H9 (cell line): ENCODE measurements around the gene ZFP91. TPM values are rescaled to one million over a fixed set of nuclear protein-coding genes. Genes with fewer than 3 reads are reported as not detected.

Experiments
- DNase-seq: peaks from one replicate; pipeline ENCODE4 v3.0.0-alpha.2; 2017
- H2AFZ ChIP-seq: one replicate; pipeline ENCODE4 v1.6.1; 2013; ENCODE audit warnings: mild to moderate bottlenecking, low read length, control low read depth, moderate library complexity
- H2AK5ac ChIP-seq: 2 replicates; pipeline ENCODE4 v1.6.1; 2013; ENCODE audit warnings: low read length, control low read depth, mixed read lengths; ENCODE audit not compliant: insufficient read length
- H2BK120ac ChIP-seq: one replicate; pipeline ENCODE4 v1.6.1; 2013; ENCODE audit warnings: low read depth, mild to moderate bottlenecking, low read length, control low read depth, inconsistent platforms; ENCODE audit not compliant: poor library complexity, severe bottlenecking
- H2BK12ac ChIP-seq: 2 replicates; pipeline ENCODE4 v1.6.1; 2013; ENCODE audit warnings: low read length, control low read depth, mixed read lengths, low read depth; ENCODE audit not compliant: insufficient read length
- H2BK15ac ChIP-seq: 2 replicates; pipeline ENCODE4 v1.6.1; 2013; ENCODE audit warnings: low read depth, low read length, control low read depth
- H2BK20ac ChIP-seq: one replicate; pipeline ENCODE4 v1.6.1; 2013; ENCODE audit warnings: low read depth, mild to moderate bottlenecking, low read length, control low read depth, inconsistent platforms; ENCODE audit not compliant: poor library complexity, severe bottlenecking
- H2BK5ac ChIP-seq: 2 replicates; pipeline ENCODE4 v1.6.1; 2013; ENCODE audit warnings: low read length, control low read depth, mixed read lengths; ENCODE audit not compliant: insufficient read length
- H3K14ac ChIP-seq: 2 replicates; pipeline ENCODE4 v1.6.1; 2013; ENCODE audit warnings: low read length, control low read depth; ENCODE audit not compliant: insufficient read depth
- H3K18ac ChIP-seq: 2 replicates; pipeline ENCODE4 v1.6.1; 2013; ENCODE audit warnings: low read depth, mild to moderate bottlenecking, mixed read lengths, low read length, control low read depth; ENCODE audit not compliant: insufficient read length
- H3K23ac ChIP-seq: 2 replicates; pipeline ENCODE4 v1.6.1; 2013; ENCODE audit warnings: low read length, control low read depth, mixed read lengths, low read depth; ENCODE audit not compliant: insufficient read length
- H3K23me2 ChIP-seq: 2 replicates; pipeline ENCODE4 v1.6.1; 2013; ENCODE audit warnings: low read depth, mild to moderate bottlenecking, mixed read lengths, low read length, control low read depth; ENCODE audit not compliant: insufficient read length, poor library complexity, severe bottlenecking
- H3K27ac ChIP-seq: 2 replicates; pipeline ENCODE4 v1.5.1; 2013; ENCODE audit warnings: low read length, control low read depth, mixed read lengths, low read depth; ENCODE audit not compliant: insufficient read length
- H3K27me3 ChIP-seq: 2 replicates; pipeline ENCODE4 v1.6.1; 2013; ENCODE audit warnings: low read length, control low read depth, inconsistent platforms; ENCODE audit not compliant: insufficient read depth
- H3K4ac ChIP-seq: 2 replicates; pipeline ENCODE4 v1.6.1; 2013; ENCODE audit warnings: low read depth, mild to moderate bottlenecking, control low read depth, inconsistent platforms, low read length, moderate library complexity
- H3K4me1 ChIP-seq: 2 replicates; pipeline ENCODE4 v1.6.1; 2013; ENCODE audit warnings: low read length, control low read depth, inconsistent platforms; ENCODE audit not compliant: insufficient read depth
- H3K4me2 ChIP-seq: 2 replicates; pipeline ENCODE4 v1.6.1; 2013; ENCODE audit warnings: low read length, control low read depth, mixed read lengths; ENCODE audit not compliant: insufficient read length, insufficient read depth
- H3K56ac ChIP-seq: 2 replicates; pipeline ENCODE4 v1.6.1; 2013; ENCODE audit warnings: low read depth, mild to moderate bottlenecking, mixed read lengths, low read length, control low read depth; ENCODE audit not compliant: insufficient read length
- H3K79me1 ChIP-seq: 2 replicates; pipeline ENCODE4 v1.6.1; 2013; ENCODE audit warnings: low read depth, mild to moderate bottlenecking, moderate library complexity, low read length, control low read depth, inconsistent platforms; ENCODE audit not compliant: insufficient read depth, poor library complexity, severe bottlenecking
- H3K79me2 ChIP-seq: 2 replicates; pipeline ENCODE4 v1.6.1; 2013; ENCODE audit warnings: low read length, control low read depth, inconsistent platforms; ENCODE audit not compliant: insufficient read depth
- H3K9ac ChIP-seq: 2 replicates; pipeline ENCODE4 v1.6.1; 2013; ENCODE audit warnings: low read length, control low read depth, mixed read lengths; ENCODE audit not compliant: insufficient read length; ENCODE audit errors: extremely low read depth
- H3K9me3 ChIP-seq: one replicate; pipeline ENCODE4 v1.6.1; 2013; ENCODE audit warnings: low read depth, low read length, inconsistent platforms; ENCODE audit not compliant: control insufficient read depth
- H3T11ph ChIP-seq: one replicate; pipeline ENCODE4 v1.6.1; 2013; ENCODE audit warnings: mild to moderate bottlenecking, low read length, control low read depth, inconsistent platforms
- H4K20me1 ChIP-seq: one replicate; pipeline ENCODE4 v1.6.1; 2013; ENCODE audit not compliant: control insufficient read depth, insufficient read length, insufficient read depth
- H4K5ac ChIP-seq: 2 replicates; pipeline ENCODE4 v1.6.1; 2013; ENCODE audit warnings: low read depth, mild to moderate bottlenecking, mixed read lengths, low read length, control low read depth; ENCODE audit not compliant: insufficient read length
- H4K8ac ChIP-seq: replicated peaks from 2 replicates; pipeline ENCODE4 v1.6.1; 2013; ENCODE audit warnings: low read length, control low read depth, mixed read lengths, low read depth; ENCODE audit not compliant: insufficient read length
- H4K91ac ChIP-seq: 2 replicates; pipeline ENCODE4 v1.6.1; 2013; ENCODE audit warnings: low read depth, mild to moderate bottlenecking, moderate library complexity, mixed read lengths, low read length, control low read depth; ENCODE audit not compliant: insufficient read length
- H3K27ac Mint-ChIP-seq, 3 experiments: 2 replicates in 2 of 3; 3 replicates in 1 of 3; pipeline ENCODE4 v1.8.0; 2020 to 2021; ENCODE audit warnings: mixed read lengths in 3 of 3, mild to moderate bottlenecking in 1 of 3, moderate library complexity in 1 of 3
- H3K27me3 Mint-ChIP-seq: 2 replicates; pipeline ENCODE4 v1.8.0; 2021; ENCODE audit warnings: low read depth, mild to moderate bottlenecking, moderate library complexity, mixed read lengths
- H3K36me3 Mint-ChIP-seq, 3 experiments: 2 replicates in 2 of 3; 3 replicates in 1 of 3; pipeline ENCODE4 v1.8.0; 2020 to 2021; ENCODE audit warnings: low read depth in 3 of 3, mixed read lengths in 3 of 3; ENCODE audit not compliant: insufficient read depth in 1 of 3
- H3K4me1 Mint-ChIP-seq, 2 experiments: 2 replicates each; pipeline ENCODE4 v1.8.0; 2020; ENCODE audit warnings: mixed read lengths in 2 of 2
- H3K4me3 Mint-ChIP-seq, 2 experiments: 2 replicates in 1 of 2; 3 replicates in 1 of 2; pipeline ENCODE4 v1.8.0; 2020 to 2021; ENCODE audit warnings: mild to moderate bottlenecking in 2 of 2, mixed read lengths in 2 of 2, moderate library complexity in 1 of 2
- H3K9me3 Mint-ChIP-seq, 2 experiments: 2 replicates in 1 of 2; 3 replicates in 1 of 2; pipeline ENCODE4 v1.8.0; 2020; ENCODE audit warnings: mild to moderate bottlenecking in 2 of 2, mixed read lengths in 2 of 2, moderate library complexity in 1 of 2
- CTCF ChIP-seq: fragments of 200-600 bp; sonication (generic); conservative IDR thresholded peaks from 3 replicates; pipeline ENCODE4 v1.8.0; 2021; ENCODE audit warnings: antibody characterized with exemption, mild to moderate bottlenecking
- WGBS: extraction: QIAGEN DNeasy Blood & Tissue Kit; methylation state at CpG from one replicate; pipeline ENCODE4 v1.1.7; 2013; ENCODE audit warnings: missing lambda C conversion rate, low lambda C conversion rate, mixed read lengths; ENCODE audit not compliant: insufficient read length; ENCODE audit errors: extremely low coverage; 5-methylcytosine and 5-hydroxymethylcytosine counted together
- total RNA-seq: library from RNA; stranded (reverse); gene quantifications from 2 replicates; pipeline ENCODE4 v1.2.1, GENCODE V29; 2021

ZFP91 gene
- total RNA-seq, 1 experiment from 2014 or later = 32.9 TPM

- no peaks in the 10 kb centered on the region for H3K36me3 Mint-ChIP-seq
- H3K23ac ChIP-seq = no peak overlapping the region
- H3K18ac ChIP-seq = no peak overlapping the region
- no peak overlapping the region for H3K14ac ChIP-seq
- H3K4me1 ChIP-seq = no peaks in the 10 kb centered on the region
- H3K56ac ChIP-seq = no peak overlapping the region
- no peak overlapping the region for H2BK12ac ChIP-seq
- no peak overlapping the region for H3K4me2 ChIP-seq
- no peak for DNase-seq
- no peak overlapping the region for H3K27ac Mint-ChIP-seq
- no peak overlapping the region for H2BK5ac ChIP-seq
- no peak overlapping the region for H4K8ac ChIP-seq
- no peaks in the 10 kb centered on the region for H3K23me2 ChIP-seq
- H3K9me3 ChIP-seq = no peaks in the 10 kb centered on the region
- peaks cover 4% of the 10 kb centered on the region for H3K27me3 Mint-ChIP-seq
- no CpG with 5 or more reads among the region's 2 CpGs for WGBS
- H3K27ac ChIP-seq = no peak overlapping the region
- no peak overlapping the region for H4K5ac ChIP-seq
- TF ChIP-seq CTCF = no peak
- H2AFZ ChIP-seq = no peak overlapping the region
- H3T11ph ChIP-seq = no peak overlapping the region
- peaks cover 5 to 7% of the 10 kb centered on the region in 2 experiments; a peak in 4 of 5 replicates for H3K9me3 Mint-ChIP-seq
- no peak overlapping the region for H3K4me3 Mint-ChIP-seq
- no peak overlapping the region for H3K4ac ChIP-seq
- no peak overlapping the region for H2BK120ac ChIP-seq
- peaks cover 23 to 30% of the 10 kb centered on the region in 2 experiments for H3K4me1 Mint-ChIP-seq
- no peaks in the 10 kb centered on the region for H3K79me1 ChIP-seq
- H2BK15ac ChIP-seq = no peak overlapping the region
- H3K27me3 ChIP-seq = no peaks in the 10 kb centered on the region
- H4K20me1 ChIP-seq = no peaks in the 10 kb centered on the region
- no peaks in the 10 kb centered on the region for H3K79me2 ChIP-seq
- H2AK5ac ChIP-seq = no peak overlapping the region
- no peak overlapping the region for H4K91ac ChIP-seq
- no peak overlapping the region for H2BK20ac ChIP-seq
- no peak overlapping the region for H3K9ac ChIP-seq
These were observed 77.5 kb downstream of the ZFP91 start for GRCh38 chr11:58656348-58656747.
